Occipital lobe (tissue), 2 donors: Measurements from ENCODE around the gene TMEM191C. TPM values are rescaled to one million over a fixed set of nuclear protein-coding genes. Genes with fewer than 3 reads are reported as not detected.
"Not testable (repeated sequence)": the region's sequence is repeated elsewhere in the genome, so short reads cannot be mapped to it uniquely, and the experiment has no call there.

Experiments
- DNase-seq: peaks from one replicate; lab custom pipeline; 2025; lab: John Stamatoyannopoulos, UW
- total RNA-seq: library from RNA; depleted of rRNA; stranded (reverse); fragments of >200 nt; gene quantifications from one replicate; pipeline ENCODE4 v1.2.3, GENCODE V29; 2014

TMEM191C gene
- total RNA-seq, 1 donor from 2014 or later = 4.4 TPM

- not testable (repeated sequence) for DNase-seq
These were observed 5.8 kb downstream of the TMEM191C start for GRCh38 chr22:21472984-21473383.

GRCh38 chr22:21473664-21474063 is 6.5 kb downstream of the TMEM191C start:
- not testable (repeated sequence) for DNase-seq

GRCh38 chr22:21484039-21484438 is 16.9 kb downstream of the TMEM191C start:
- not testable (repeated sequence) for DNase-seq

- DNase-seq = not testable (repeated sequence)
These were observed 20.5 kb downstream of the TMEM191C start for GRCh38 chr22:21487723-21488122.

- not testable (repeated sequence) for DNase-seq
These were observed 22.0 kb downstream of the TMEM191C start for GRCh38 chr22:21489149-21489680.

- DNase-seq = not testable (repeated sequence)
These were observed 23.4 kb downstream of the TMEM191C start for GRCh38 chr22:21490556-21490955.

- DNase-seq = not testable (repeated sequence)
These were observed 25.1 kb downstream of the TMEM191C start for GRCh38 chr22:21492271-21492670.

GRCh38 chr22:21493789-21494782 is 26.9 kb downstream of the TMEM191C start:
- not testable (repeated sequence) for DNase-seq

- not testable (repeated sequence) for DNase-seq
These were observed 30.8 kb downstream of the TMEM191C start for GRCh38 chr22:21497984-21498383.

- not testable (repeated sequence) for DNase-seq
These were observed 31.3 kb downstream of the TMEM191C start for GRCh38 chr22:21498489-21498888.

GRCh38 chr22:21499623-21500506 is 32.7 kb downstream of the TMEM191C start:
- DNase-seq = not testable (repeated sequence)

- not testable (repeated sequence) for DNase-seq
These were observed 43.2 kb downstream of the TMEM191C start for GRCh38 chr22:21510397-21510796.

- not testable (repeated sequence) for DNase-seq
These were observed 44.8 kb downstream of the TMEM191C start for GRCh38 chr22:21512022-21512421.

- not testable (repeated sequence) for DNase-seq
These were observed 46.9 kb downstream of the TMEM191C start for GRCh38 chr22:21514117-21514516.

- DNase-seq = not testable (repeated sequence)
These were observed 48.0 kb downstream of the TMEM191C start for GRCh38 chr22:21515234-21515633.

GRCh38 chr22:21516522-21516921 is 49.3 kb downstream of the TMEM191C start:
- not testable (repeated sequence) for DNase-seq

- not testable (repeated sequence) for DNase-seq
These were observed 50.0 kb downstream of the TMEM191C start for GRCh38 chr22:21516970-21517764.
